Right atrium auricular region (tissue), 2 donors: ENCODE results near the gene NLGN4Y. TPM values are rescaled to one million over a fixed set of nuclear protein-coding genes. Genes with fewer than 3 reads are reported as not detected.

Experiments used
- DNase-seq: peaks from one replicate; pipeline ENCODE4 v3.0.0-alpha.2; 2019; ENCODE audit warnings: low spot score
- H3K27ac ChIP-seq, 2 donors: fragments of 200-600 bp; sonication (generic); 1 replicate in 1 of 2; 2 replicates in 1 of 2; pipeline ENCODE4 v1.5.1; 2016 to 2019
- H3K27me3 ChIP-seq, 2 donors: fragments of 200-600 bp; sonication (generic); one replicate each; pipeline versions ENCODE4 v1.5.1 to v1.6.0; 2017 to 2019
- H3K36me3 ChIP-seq: fragments of 200-600 bp; sonication (generic); one replicate; pipeline ENCODE4 v1.5.1; 2016
- H3K4me1 ChIP-seq, 2 donors: fragments of 200-600 bp; sonication (generic); one replicate each; pipeline versions ENCODE4 v1.5.1 to v1.6.0; 2017 to 2019
- H3K4me3 ChIP-seq, 2 donors: fragments of 200-600 bp; sonication (generic); 1 replicate in 1 of 2; 2 replicates in 1 of 2; pipeline ENCODE4 v1.5.1; 2017 to 2019; ENCODE audit warnings: mild to moderate bottlenecking in 1 of 2, moderate library complexity in 1 of 2
- H3K9me3 ChIP-seq, 2 donors: fragments of 200-600 bp; sonication (generic); one replicate each; pipeline ENCODE4 v1.5.1; 2019
- total RNA-seq, 2 donors: library from RNA; depleted of rRNA; stranded (reverse); fragments of >200 nt; gene quantifications; one replicate each; pipeline ENCODE4 v1.1.0, GENCODE V29; 2016
- TF ChIP-seq, protein P1 (sequence below), 2 donors: fragments of 200-600 bp; sonication (generic); IDR thresholded peaks; one replicate each; pipeline ENCODE4 v1.5.1; 2019; ENCODE audit warnings: antibody characterized with exemption in 2 of 2

NLGN4Y gene
- total RNA-seq, 2 donors from 2014 or later, result 0.07 TPM; not detected in 1

DNA sequence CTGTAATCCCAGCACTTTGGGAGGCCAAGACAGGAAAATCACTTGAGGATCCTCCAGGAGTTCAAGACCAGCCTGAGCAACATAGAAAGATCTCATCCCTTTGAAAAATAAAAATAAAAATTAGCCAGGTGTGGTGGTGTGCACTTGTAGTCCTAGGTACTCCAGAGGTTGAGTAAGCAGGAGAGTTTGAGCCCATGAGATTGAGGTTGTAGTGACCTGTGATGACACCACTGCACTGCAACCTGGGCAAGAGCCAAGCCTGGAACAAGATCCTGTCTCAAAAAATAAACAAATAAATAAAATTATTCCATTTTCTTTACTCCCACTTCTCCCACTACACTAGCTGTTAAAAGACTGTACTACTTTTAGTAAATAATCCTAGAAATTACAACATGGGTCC is 231.2 kb downstream of the NLGN4Y start:
- no peak for DNase-seq
- H3K36me3 ChIP-seq, result no peaks in the 10 kb centered on the region
- no peak overlapping the region for H3K27ac ChIP-seq
- no peaks in the 10 kb centered on the region for H3K4me1 ChIP-seq
- H3K27me3 ChIP-seq, result no peaks in the 10 kb centered on the region
- no peak overlapping the region for H3K4me3 ChIP-seq
- TF ChIP-seq, protein P1, sequence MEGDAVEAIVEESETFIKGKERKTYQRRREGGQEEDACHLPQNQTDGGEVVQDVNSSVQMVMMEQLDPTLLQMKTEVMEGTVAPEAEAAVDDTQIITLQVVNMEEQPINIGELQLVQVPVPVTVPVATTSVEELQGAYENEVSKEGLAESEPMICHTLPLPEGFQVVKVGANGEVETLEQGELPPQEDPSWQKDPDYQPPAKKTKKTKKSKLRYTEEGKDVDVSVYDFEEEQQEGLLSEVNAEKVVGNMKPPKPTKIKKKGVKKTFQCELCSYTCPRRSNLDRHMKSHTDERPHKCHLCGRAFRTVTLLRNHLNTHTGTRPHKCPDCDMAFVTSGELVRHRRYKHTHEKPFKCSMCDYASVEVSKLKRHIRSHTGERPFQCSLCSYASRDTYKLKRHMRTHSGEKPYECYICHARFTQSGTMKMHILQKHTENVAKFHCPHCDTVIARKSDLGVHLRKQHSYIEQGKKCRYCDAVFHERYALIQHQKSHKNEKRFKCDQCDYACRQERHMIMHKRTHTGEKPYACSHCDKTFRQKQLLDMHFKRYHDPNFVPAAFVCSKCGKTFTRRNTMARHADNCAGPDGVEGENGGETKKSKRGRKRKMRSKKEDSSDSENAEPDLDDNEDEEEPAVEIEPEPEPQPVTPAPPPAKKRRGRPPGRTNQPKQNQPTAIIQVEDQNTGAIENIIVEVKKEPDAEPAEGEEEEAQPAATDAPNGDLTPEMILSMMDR (IDR thresholded peaks at IDR 0.05), result no peak
- no peaks in the 10 kb centered on the region for H3K9me3 ChIP-seq

GRCh38 chrY:14762903-14763302 is 238.6 kb downstream of the NLGN4Y start:
- Histone ChIP-seq H3K27ac (no peak overlapping the region), H3K36me3 (no peaks in the 10 kb centered on the region), H3K4me3 (no peak overlapping the region), H3K9me3 (no peaks in the 10 kb centered on the region), H3K27me3 (no peaks in the 10 kb centered on the region), H3K4me1 (no peaks in the 10 kb centered on the region)
- no peak for DNase-seq
- TF ChIP-seq, protein P1 (IDR thresholded peaks at IDR 0.05), result no peak

DNA sequence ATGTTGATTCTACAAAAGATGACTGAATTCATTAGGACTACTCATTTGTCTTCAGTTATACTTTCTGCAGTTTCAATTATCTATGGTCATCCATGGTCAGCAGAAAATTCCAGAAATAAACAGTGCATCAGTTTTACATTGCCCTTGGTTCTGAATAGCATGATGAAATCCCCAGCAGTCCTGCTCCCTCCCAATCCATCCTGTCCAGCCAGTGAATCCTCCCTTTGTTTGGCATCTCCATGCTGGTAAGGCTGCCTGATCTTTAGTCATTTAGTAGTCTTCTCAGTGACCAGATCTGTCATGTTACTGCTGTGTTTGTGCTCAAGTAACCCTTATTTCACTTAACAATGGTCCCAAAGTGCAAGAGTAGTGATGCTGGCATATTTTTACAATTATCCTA is 239.3 kb downstream of the NLGN4Y start:
- DNase-seq, result no peak
- Histone ChIP-seq H3K27ac (no peak overlapping the region), H3K9me3 (no peaks in the 10 kb centered on the region), H3K36me3 (no peaks in the 10 kb centered on the region), H3K4me3 (no peak overlapping the region), H3K4me1 (no peaks in the 10 kb centered on the region), H3K27me3 (no peaks in the 10 kb centered on the region)
- TF ChIP-seq, protein P1 (IDR thresholded peaks at IDR 0.05), result no peak

GRCh38 chrY:14778208-14778607 is 253.9 kb downstream of the NLGN4Y start:
- no peak for DNase-seq
- Histone ChIP-seq H3K9me3 (no peaks in the 10 kb centered on the region), H3K36me3 (no peaks in the 10 kb centered on the region), H3K27me3 (no peaks in the 10 kb centered on the region), H3K27ac (no peak overlapping the region), H3K4me3 (no peak overlapping the region), H3K4me1 (no peaks in the 10 kb centered on the region)
- TF ChIP-seq, protein P1 (IDR thresholded peaks at IDR 0.05), result no peak

- Histone ChIP-seq H3K36me3 (no peaks in the 10 kb centered on the region), H3K4me1 (no peaks in the 10 kb centered on the region), H3K27me3 (no peaks in the 10 kb centered on the region), H3K4me3 (no peak overlapping the region), H3K27ac (no peak overlapping the region), H3K9me3 (no peaks in the 10 kb centered on the region)
- DNase-seq, result no peak
- TF ChIP-seq, protein P1 (IDR thresholded peaks at IDR 0.05), result no peak
Observed at GRCh38 chrY:14793104-14793503, 268.8 kb downstream of the NLGN4Y start.

DNA sequence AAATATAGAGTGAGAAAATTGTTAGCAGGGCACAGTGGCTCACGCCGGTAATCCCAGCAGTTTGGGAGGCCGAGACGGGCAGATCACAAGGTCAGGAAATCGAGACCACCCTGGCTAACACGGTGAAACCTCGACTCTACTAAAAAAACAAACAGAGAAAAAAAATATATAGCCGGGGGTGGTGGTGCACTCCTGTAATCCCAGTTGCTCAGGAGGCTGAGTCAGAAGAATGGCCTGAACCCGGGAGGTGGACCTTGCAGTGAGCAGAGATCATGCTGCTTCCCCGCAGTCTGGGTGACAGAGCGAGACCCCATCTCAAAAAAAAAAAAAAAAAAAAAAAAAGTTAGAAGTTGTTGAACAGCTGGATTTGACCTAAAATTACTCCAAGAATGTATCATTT is 269.3 kb downstream of the NLGN4Y start:
- no peaks in the 10 kb centered on the region for H3K9me3 ChIP-seq
- no peaks in the 10 kb centered on the region for H3K36me3 ChIP-seq
- H3K4me1 ChIP-seq, result no peaks in the 10 kb centered on the region
- H3K4me3 ChIP-seq, result no peak overlapping the region
- TF ChIP-seq, protein P1 (IDR thresholded peaks at IDR 0.05), result no peak
- DNase-seq, result no peak
- H3K27me3 ChIP-seq, result no peaks in the 10 kb centered on the region
- H3K27ac ChIP-seq, result no peak overlapping the region
